H9 (cell line): Measurements from ENCODE around the gene UNK. TPM values are rescaled to one million over a fixed set of nuclear protein-coding genes. Genes with fewer than 3 reads are reported as not detected.

ENCODE experiments used
- DNase-seq: peaks from one replicate; pipeline ENCODE4 v3.0.0-alpha.2; 2017
- H2AFZ ChIP-seq: one replicate; pipeline ENCODE4 v1.6.1; 2013; ENCODE audit warnings: mild to moderate bottlenecking, low read length, control low read depth, moderate library complexity
- H2AK5ac ChIP-seq: 2 replicates; pipeline ENCODE4 v1.6.1; 2013; ENCODE audit warnings: low read length, control low read depth, mixed read lengths; ENCODE audit not compliant: insufficient read length
- H2BK120ac ChIP-seq: one replicate; pipeline ENCODE4 v1.6.1; 2013; ENCODE audit warnings: low read depth, mild to moderate bottlenecking, low read length, control low read depth, inconsistent platforms; ENCODE audit not compliant: poor library complexity, severe bottlenecking
- H2BK12ac ChIP-seq: 2 replicates; pipeline ENCODE4 v1.6.1; 2013; ENCODE audit warnings: low read length, control low read depth, mixed read lengths, low read depth; ENCODE audit not compliant: insufficient read length
- H2BK15ac ChIP-seq: 2 replicates; pipeline ENCODE4 v1.6.1; 2013; ENCODE audit warnings: low read depth, low read length, control low read depth
- H2BK20ac ChIP-seq: one replicate; pipeline ENCODE4 v1.6.1; 2013; ENCODE audit warnings: low read depth, mild to moderate bottlenecking, low read length, control low read depth, inconsistent platforms; ENCODE audit not compliant: poor library complexity, severe bottlenecking
- H2BK5ac ChIP-seq: 2 replicates; pipeline ENCODE4 v1.6.1; 2013; ENCODE audit warnings: low read length, control low read depth, mixed read lengths; ENCODE audit not compliant: insufficient read length
- H3K14ac ChIP-seq: 2 replicates; pipeline ENCODE4 v1.6.1; 2013; ENCODE audit warnings: low read length, control low read depth; ENCODE audit not compliant: insufficient read depth
- H3K18ac ChIP-seq: 2 replicates; pipeline ENCODE4 v1.6.1; 2013; ENCODE audit warnings: low read depth, mild to moderate bottlenecking, mixed read lengths, low read length, control low read depth; ENCODE audit not compliant: insufficient read length
- H3K23ac ChIP-seq: 2 replicates; pipeline ENCODE4 v1.6.1; 2013; ENCODE audit warnings: low read length, control low read depth, mixed read lengths, low read depth; ENCODE audit not compliant: insufficient read length
- H3K23me2 ChIP-seq: 2 replicates; pipeline ENCODE4 v1.6.1; 2013; ENCODE audit warnings: low read depth, mild to moderate bottlenecking, mixed read lengths, low read length, control low read depth; ENCODE audit not compliant: insufficient read length, poor library complexity, severe bottlenecking
- H3K27ac ChIP-seq: 2 replicates; pipeline ENCODE4 v1.5.1; 2013; ENCODE audit warnings: low read length, control low read depth, mixed read lengths, low read depth; ENCODE audit not compliant: insufficient read length
- H3K27me3 ChIP-seq: 2 replicates; pipeline ENCODE4 v1.6.1; 2013; ENCODE audit warnings: low read length, control low read depth, inconsistent platforms; ENCODE audit not compliant: insufficient read depth
- H3K4ac ChIP-seq: 2 replicates; pipeline ENCODE4 v1.6.1; 2013; ENCODE audit warnings: low read depth, mild to moderate bottlenecking, control low read depth, inconsistent platforms, low read length, moderate library complexity
- H3K4me1 ChIP-seq: 2 replicates; pipeline ENCODE4 v1.6.1; 2013; ENCODE audit warnings: low read length, control low read depth, inconsistent platforms; ENCODE audit not compliant: insufficient read depth
- H3K4me2 ChIP-seq: 2 replicates; pipeline ENCODE4 v1.6.1; 2013; ENCODE audit warnings: low read length, control low read depth, mixed read lengths; ENCODE audit not compliant: insufficient read length, insufficient read depth
- H3K56ac ChIP-seq: 2 replicates; pipeline ENCODE4 v1.6.1; 2013; ENCODE audit warnings: low read depth, mild to moderate bottlenecking, mixed read lengths, low read length, control low read depth; ENCODE audit not compliant: insufficient read length
- H3K79me1 ChIP-seq: 2 replicates; pipeline ENCODE4 v1.6.1; 2013; ENCODE audit warnings: low read depth, mild to moderate bottlenecking, moderate library complexity, low read length, control low read depth, inconsistent platforms; ENCODE audit not compliant: insufficient read depth, poor library complexity, severe bottlenecking
- H3K79me2 ChIP-seq: 2 replicates; pipeline ENCODE4 v1.6.1; 2013; ENCODE audit warnings: low read length, control low read depth, inconsistent platforms; ENCODE audit not compliant: insufficient read depth
- H3K9ac ChIP-seq: 2 replicates; pipeline ENCODE4 v1.6.1; 2013; ENCODE audit warnings: low read length, control low read depth, mixed read lengths; ENCODE audit not compliant: insufficient read length; ENCODE audit errors: extremely low read depth
- H3K9me3 ChIP-seq: one replicate; pipeline ENCODE4 v1.6.1; 2013; ENCODE audit warnings: low read depth, low read length, inconsistent platforms; ENCODE audit not compliant: control insufficient read depth
- H3T11ph ChIP-seq: one replicate; pipeline ENCODE4 v1.6.1; 2013; ENCODE audit warnings: mild to moderate bottlenecking, low read length, control low read depth, inconsistent platforms
- H4K20me1 ChIP-seq: one replicate; pipeline ENCODE4 v1.6.1; 2013; ENCODE audit not compliant: control insufficient read depth, insufficient read length, insufficient read depth
- H4K5ac ChIP-seq: 2 replicates; pipeline ENCODE4 v1.6.1; 2013; ENCODE audit warnings: low read depth, mild to moderate bottlenecking, mixed read lengths, low read length, control low read depth; ENCODE audit not compliant: insufficient read length
- H4K8ac ChIP-seq: replicated peaks from 2 replicates; pipeline ENCODE4 v1.6.1; 2013; ENCODE audit warnings: low read length, control low read depth, mixed read lengths, low read depth; ENCODE audit not compliant: insufficient read length
- H4K91ac ChIP-seq: 2 replicates; pipeline ENCODE4 v1.6.1; 2013; ENCODE audit warnings: low read depth, mild to moderate bottlenecking, moderate library complexity, mixed read lengths, low read length, control low read depth; ENCODE audit not compliant: insufficient read length
- H3K27ac Mint-ChIP-seq, 3 experiments: 2 replicates in 2 of 3; 3 replicates in 1 of 3; pipeline ENCODE4 v1.8.0; 2020 to 2021; ENCODE audit warnings: mixed read lengths in 3 of 3, mild to moderate bottlenecking in 1 of 3, moderate library complexity in 1 of 3
- H3K27me3 Mint-ChIP-seq: 2 replicates; pipeline ENCODE4 v1.8.0; 2021; ENCODE audit warnings: low read depth, mild to moderate bottlenecking, moderate library complexity, mixed read lengths
- H3K36me3 Mint-ChIP-seq, 3 experiments: 2 replicates in 2 of 3; 3 replicates in 1 of 3; pipeline ENCODE4 v1.8.0; 2020 to 2021; ENCODE audit warnings: low read depth in 3 of 3, mixed read lengths in 3 of 3; ENCODE audit not compliant: insufficient read depth in 1 of 3
- H3K4me1 Mint-ChIP-seq, 2 experiments: 2 replicates each; pipeline ENCODE4 v1.8.0; 2020; ENCODE audit warnings: mixed read lengths in 2 of 2
- H3K4me3 Mint-ChIP-seq, 2 experiments: 2 replicates in 1 of 2; 3 replicates in 1 of 2; pipeline ENCODE4 v1.8.0; 2020 to 2021; ENCODE audit warnings: mild to moderate bottlenecking in 2 of 2, mixed read lengths in 2 of 2, moderate library complexity in 1 of 2
- H3K9me3 Mint-ChIP-seq, 2 experiments: 2 replicates in 1 of 2; 3 replicates in 1 of 2; pipeline ENCODE4 v1.8.0; 2020; ENCODE audit warnings: mild to moderate bottlenecking in 2 of 2, mixed read lengths in 2 of 2, moderate library complexity in 1 of 2
- CTCF ChIP-seq: fragments of 200-600 bp; sonication (generic); conservative IDR thresholded peaks from 3 replicates; pipeline ENCODE4 v1.8.0; 2021; ENCODE audit warnings: antibody characterized with exemption, mild to moderate bottlenecking
- WGBS: extraction: QIAGEN DNeasy Blood & Tissue Kit; methylation state at CpG from one replicate; pipeline ENCODE4 v1.1.7; 2013; ENCODE audit warnings: missing lambda C conversion rate, low lambda C conversion rate, mixed read lengths; ENCODE audit not compliant: insufficient read length; ENCODE audit errors: extremely low coverage; 5-methylcytosine and 5-hydroxymethylcytosine counted together
- total RNA-seq: library from RNA; stranded (reverse); gene quantifications from 2 replicates; pipeline ENCODE4 v1.2.1, GENCODE V29; 2021

UNK gene
- total RNA-seq, 1 experiment from 2014 or later: 36.4 TPM

- Histone ChIP-seq H3K23me2 (no peaks in the 10 kb centered on the region), H2BK20ac (no peak overlapping the region), H4K8ac (no peak overlapping the region), H2BK15ac (no peak overlapping the region), H3K56ac (no peak overlapping the region), H2AFZ (no peak overlapping the region), H3K14ac (no peak overlapping the region), H3K9ac (no peak overlapping the region), H3K79me2 (no peaks in the 10 kb centered on the region), H4K5ac (no peak overlapping the region), H2BK12ac (no peak overlapping the region), H3K23ac (no peak overlapping the region), H3K9me3 (no peaks in the 10 kb centered on the region), H3K79me1 (no peaks in the 10 kb centered on the region), H3K4me1 (peaks cover 5% of the 10 kb centered on the region; the same call in 1 of the 2 replicates), H2BK120ac (no peak overlapping the region), H3T11ph (no peak overlapping the region), H3K27ac (no peak overlapping the region), H4K20me1 (no peaks in the 10 kb centered on the region), H3K18ac (no peak overlapping the region), H4K91ac (no peak overlapping the region), H2BK5ac (no peak overlapping the region), H2AK5ac (no peak overlapping the region), H3K27me3 (no peaks in the 10 kb centered on the region), H3K4ac (no peak overlapping the region), H3K4me2 (no peak overlapping the region)
- H3K36me3 Mint-ChIP-seq: no peaks in the 10 kb centered on the region; a peak in 1 of 7 replicates
- peak; percentile 75 for DNase-seq
- no peaks in the 10 kb centered on the region for H3K9me3 Mint-ChIP-seq
- no CpG with 5 or more reads among the region's 15 CpGs for WGBS
- no peak for TF ChIP-seq CTCF
- H3K27ac Mint-ChIP-seq: no peak overlapping the region; a peak in 2 of 7 replicates
- no peaks in the 10 kb centered on the region for H3K27me3 Mint-ChIP-seq
- H3K4me1 Mint-ChIP-seq: peaks cover 28 to 47% of the 10 kb centered on the region in 2 experiments
- no peak overlapping the region for H3K4me3 Mint-ChIP-seq
Measured at GRCh38 chr17:75831032-75831571, 46.5 kb downstream of the UNK start.
